Measurements from ENCODE around the gene ZNF845. TPM values are rescaled to one million over a fixed set of nuclear protein-coding genes. Genes with fewer than 3 reads are reported as not detected.
A peak's percentile ranks its signal among the peaks of the same experiment; 100 is the strongest.
"Not testable (repeated sequence)": the region's sequence is repeated elsewhere in the genome, so short reads cannot be mapped to it uniquely, and the experiment has no call there.

ZNF845 gene
- 1 to 10 TPM; 3.1 to 8.8 (median 6.4) TPM for polyA plus RNA-seq

DNA sequence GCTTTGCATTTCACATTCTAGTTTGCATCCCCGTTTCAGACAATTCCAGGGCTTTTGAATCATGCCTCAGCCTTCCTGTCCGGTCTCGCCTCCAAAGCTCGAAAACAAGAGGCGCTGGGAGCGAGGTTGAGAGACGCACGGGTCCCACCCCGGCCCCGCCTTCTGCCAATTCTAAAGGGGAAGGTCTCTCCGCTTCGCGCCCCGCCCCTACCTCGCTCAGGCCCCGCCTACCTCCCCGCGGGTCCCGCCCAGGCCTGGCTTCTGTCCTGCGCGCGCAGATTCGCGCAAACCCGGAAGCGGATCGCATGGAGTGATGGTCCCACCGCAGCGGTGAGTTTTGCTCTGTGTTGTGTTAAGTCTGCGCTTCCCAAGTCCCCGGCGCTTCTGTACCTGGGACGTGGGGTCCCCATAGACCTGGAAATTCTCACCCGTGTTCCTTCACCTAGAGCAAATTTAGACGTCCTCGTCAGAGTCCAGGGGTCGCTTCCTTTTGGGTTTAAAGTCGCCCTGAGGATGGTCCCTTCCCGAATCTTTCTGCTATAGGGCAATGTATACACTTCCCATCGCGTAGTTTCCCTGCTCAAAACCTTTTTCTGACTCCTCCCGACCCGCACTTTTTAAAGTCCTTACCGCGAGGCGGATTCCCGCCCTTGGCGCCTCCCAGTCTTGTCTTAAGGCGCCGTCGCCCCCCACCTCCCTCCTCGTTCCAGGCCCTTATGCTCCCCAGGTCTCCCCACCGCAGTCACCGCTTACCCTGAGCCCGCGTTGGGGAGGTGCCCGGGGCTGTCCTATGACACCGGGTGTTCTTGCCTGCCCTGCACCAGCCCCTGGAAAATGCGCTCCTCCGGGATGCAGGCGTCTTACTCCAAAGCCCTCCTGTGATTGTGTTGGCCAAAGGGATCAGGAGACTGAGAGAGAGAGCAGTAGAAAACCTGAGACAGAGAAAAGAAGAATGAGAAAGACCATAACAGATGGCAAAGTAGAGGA is at the start of gene ZNF845:
Gene ZNF845 (plus strand): TSS at position 287 of the 987 bp plus-strand sequence. CDS start 7,559 bp downstream, outside the sequence.
- peaks cover 8 to 16% (median 13%) of the 10 kb centered on the region in 6 donors for H3K9me3 Mint-ChIP-seq
- DNase-seq, result peak; percentile 96 to 97 (median 97)
- peak within 1 kb of the TSS; percentile 84 to 96 (median 92) for H3K27ac Mint-ChIP-seq
- H3K27me3 Mint-ChIP-seq (ENCODE audit: low read depth in 3 of 3), result peaks cover 2 to 28% (median 20%) of the 10 kb centered on the region in 3 donors
- peaks cover 9 to 17% (median 11%) of the 10 kb centered on the region in 3 donors for H3K36me3 Mint-ChIP-seq
- peaks cover 31 to 47% of the 10 kb centered on the region in 2 donors for H3K4me1 Mint-ChIP-seq
- peak within 1 kb of the TSS; percentile 91 to 99 (median 97) for H3K4me3 Mint-ChIP-seq

- H3K4me3 Mint-ChIP-seq, result no peak overlapping the region
- no peaks in the 10 kb centered on the region for H3K4me1 Mint-ChIP-seq
- H3K27me3 Mint-ChIP-seq (ENCODE audit: low read depth in 3 of 3), result peaks cover 0 to 1% (median 0%) of the 10 kb centered on the region in 3 donors
- no peak for DNase-seq
- H3K27ac Mint-ChIP-seq, result no peak overlapping the region
- peaks cover 6 to 36% (median 17%) of the 10 kb centered on the region in 6 donors for H3K9me3 Mint-ChIP-seq
- H3K36me3 Mint-ChIP-seq, result peaks cover 3 to 6% (median 4%) of the 10 kb centered on the region in 3 donors
Measured at GRCh38 chr19:53285087-53285486, 48.5 kb upstream of the ZNF845 start.

DNA sequence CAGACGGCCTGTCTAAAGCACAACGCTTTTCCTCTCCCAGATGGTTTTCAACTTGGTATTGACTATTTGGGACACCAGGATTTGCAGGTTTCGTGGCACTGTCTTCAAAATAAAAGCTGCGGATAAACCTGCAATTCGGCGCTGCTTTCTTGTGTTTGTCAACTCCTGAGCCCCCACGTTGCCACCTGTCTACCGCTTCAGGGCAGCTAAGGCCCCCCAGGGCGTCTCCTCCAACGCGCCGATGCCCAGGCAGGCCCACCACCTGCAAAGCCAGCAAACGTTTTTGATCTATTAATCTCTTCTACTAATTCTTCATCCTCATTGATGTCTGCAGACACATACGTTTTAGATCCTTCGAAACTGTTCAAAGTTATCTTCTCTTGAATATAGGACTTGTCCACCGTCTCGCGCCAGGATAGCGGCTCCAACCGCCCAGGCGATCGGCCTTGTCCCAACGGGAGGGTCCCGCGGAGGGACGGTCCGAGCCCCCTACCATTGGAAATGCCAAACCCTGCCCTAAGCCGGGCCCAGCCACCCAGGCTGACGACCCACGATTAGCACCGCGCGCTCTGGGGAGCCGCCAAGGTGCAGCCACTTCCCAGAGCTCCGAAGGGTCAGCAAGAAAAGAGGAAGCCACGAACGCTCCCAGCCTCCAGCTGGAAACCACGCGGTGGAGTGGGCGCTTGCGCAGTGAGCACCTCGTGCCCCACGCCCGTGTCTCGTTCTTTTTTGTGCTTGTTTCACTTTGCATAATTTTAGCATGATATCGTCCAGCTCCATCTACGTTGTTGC is 42.6 kb upstream of the ZNF845 start:
- H3K4me3 Mint-ChIP-seq, result no peak overlapping the region
- H3K27ac Mint-ChIP-seq, result no peak overlapping the region
- H3K36me3 Mint-ChIP-seq, result peaks cover 0 to 5% (median 4%) of the 10 kb centered on the region in 3 donors
- peaks cover 0 to 8% (median 5%) of the 10 kb centered on the region in 3 donors for H3K27me3 Mint-ChIP-seq (ENCODE audit: low read depth in 3 of 3)
- H3K9me3 Mint-ChIP-seq, result peaks cover 32 to 71% (median 44%) of the 10 kb centered on the region in 6 donors
- no peaks in the 10 kb centered on the region for H3K4me1 Mint-ChIP-seq
- no peak for DNase-seq

DNA sequence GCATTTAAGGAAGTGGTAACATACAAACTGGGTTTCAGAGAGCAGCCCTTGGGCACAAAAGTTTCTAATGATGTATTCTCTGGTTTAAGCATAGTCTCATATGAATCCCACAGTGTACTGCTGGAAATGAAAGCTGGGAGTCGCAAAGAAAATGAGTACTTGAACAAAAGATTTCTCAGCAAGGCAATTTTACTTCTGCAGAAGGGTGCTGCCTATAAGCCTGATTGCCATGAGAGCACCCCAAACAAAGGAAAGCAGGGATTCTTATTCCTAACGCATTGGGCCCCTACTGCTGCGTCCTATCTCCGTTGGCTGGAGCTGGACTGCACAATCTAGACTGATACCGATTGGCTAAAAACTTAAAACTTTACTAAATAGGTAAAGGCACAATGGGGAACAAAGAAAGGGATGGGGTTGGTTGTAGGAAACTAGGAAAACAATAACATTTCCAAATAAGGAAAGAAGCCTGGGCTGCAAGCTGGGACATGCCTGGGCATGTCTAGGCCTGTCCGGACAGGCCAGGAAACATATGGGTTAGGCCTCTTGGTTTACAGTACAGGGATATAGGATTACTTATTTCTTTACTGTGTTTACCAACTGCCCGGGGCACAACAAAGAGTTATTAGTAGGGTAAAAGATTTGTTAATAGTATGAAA is 38.6 kb upstream of the ZNF845 start:
- H3K36me3 Mint-ChIP-seq, result peaks cover 0 to 5% (median 3%) of the 10 kb centered on the region in 3 donors
- H3K27me3 Mint-ChIP-seq (ENCODE audit: low read depth in 3 of 3), result peaks cover 0 to 9% (median 6%) of the 10 kb centered on the region in 3 donors
- H3K4me3 Mint-ChIP-seq, result no peak overlapping the region
- peaks cover 33 to 65% (median 42%) of the 10 kb centered on the region in 6 donors for H3K9me3 Mint-ChIP-seq
- H3K27ac Mint-ChIP-seq, result no peak overlapping the region
- no peaks in the 10 kb centered on the region for H3K4me1 Mint-ChIP-seq
- DNase-seq, result no peak

GRCh38 chr19:53301341-53301740 is 32.2 kb upstream of the ZNF845 start:
- H3K27me3 Mint-ChIP-seq (ENCODE audit: low read depth in 3 of 3); H3K4me1 Mint-ChIP-seq; H3K27ac Mint-ChIP-seq; H3K36me3 Mint-ChIP-seq; H3K4me3 Mint-ChIP-seq; DNase-seq: not testable (repeated sequence)
- peaks cover 2 to 14% (median 8%) of the 10 kb centered on the region in 6 donors for H3K9me3 Mint-ChIP-seq

- H3K27me3 Mint-ChIP-seq (ENCODE audit: low read depth in 3 of 3), result peaks cover 3 to 18% (median 4%) of the 10 kb centered on the region in 3 donors
- H3K9me3 Mint-ChIP-seq, result peaks cover 13 to 34% (median 26%) of the 10 kb centered on the region in 6 donors
- H3K4me3 Mint-ChIP-seq, result no peak overlapping the region
- DNase-seq, result no peak
- peaks cover 0 to 8% (median 0%) of the 10 kb centered on the region in 3 donors for H3K36me3 Mint-ChIP-seq
- H3K27ac Mint-ChIP-seq, result no peak overlapping the region
- peaks cover 0 to 2% of the 10 kb centered on the region in 2 donors for H3K4me1 Mint-ChIP-seq
Measured at GRCh38 chr19:53308339-53308811, 25.2 kb upstream of the ZNF845 start.

- Mint-ChIP-seq H3K27me3 (ENCODE audit: low read depth in 3 of 3) (peaks cover 3 to 14% (median 4%) of the 10 kb centered on the region in 3 donors), H3K9me3 (peaks cover 10 to 34% (median 26%) of the 10 kb centered on the region in 6 donors), H3K36me3 (peaks cover 0 to 8% (median 0%) of the 10 kb centered on the region in 3 donors), H3K27ac (no peak overlapping the region), H3K4me1 (peaks cover 0 to 2% of the 10 kb centered on the region in 2 donors), H3K4me3 (no peak overlapping the region)
- DNase-seq, result no peak
Measured at GRCh38 chr19:53311044-53311443, 22.5 kb upstream of the ZNF845 start.

DNA sequence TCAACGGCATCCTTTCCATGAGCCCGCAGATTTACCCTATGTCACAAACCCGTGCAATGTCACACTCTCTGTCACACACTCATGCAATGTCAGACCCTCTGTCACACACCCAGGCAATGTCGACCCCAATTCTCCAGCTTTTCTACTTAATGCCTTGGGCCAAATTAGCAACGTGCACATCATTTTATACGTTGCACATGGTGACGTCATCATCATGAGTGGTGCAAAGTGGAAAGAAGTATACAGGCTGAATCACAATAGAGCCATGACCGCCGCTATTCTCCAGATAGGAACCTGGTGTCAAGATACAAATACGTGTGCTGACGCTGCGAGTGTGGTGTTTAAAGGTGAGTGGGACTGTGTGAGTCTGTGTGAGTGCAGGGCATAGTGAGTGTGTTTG is 21.7 kb upstream of the ZNF845 start:
- Mint-ChIP-seq H3K4me1 (peaks cover 0 to 2% of the 10 kb centered on the region in 2 donors), H3K36me3 (peaks cover 0 to 4% (median 0%) of the 10 kb centered on the region in 3 donors), H3K27me3 (ENCODE audit: low read depth in 3 of 3) (peaks cover 2 to 14% (median 5%) of the 10 kb centered on the region in 3 donors), H3K4me3 (no peak overlapping the region), H3K9me3 (peaks cover 8 to 39% (median 20%) of the 10 kb centered on the region in 6 donors), H3K27ac (no peak overlapping the region)
- no peak for DNase-seq

DNA sequence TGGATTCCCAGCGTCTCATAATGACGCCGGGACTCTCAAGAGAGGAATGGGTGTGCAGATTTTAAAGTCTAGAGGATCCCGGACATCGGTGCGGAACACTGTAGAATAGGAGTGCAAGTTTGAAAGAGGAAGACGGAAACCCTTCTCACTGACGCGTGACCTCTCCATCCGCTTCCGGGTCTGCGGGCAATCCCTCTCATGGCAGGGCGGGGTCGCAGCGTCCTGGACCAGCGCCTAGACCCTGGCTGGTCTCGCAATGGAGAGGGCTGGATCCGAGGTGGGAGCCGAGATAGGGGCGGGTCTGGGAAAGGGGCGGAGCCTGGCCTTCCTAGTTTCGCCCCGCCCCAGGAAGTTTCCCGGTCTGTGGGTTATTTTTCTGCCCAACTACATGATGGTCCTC is 4.6 kb upstream of the ZNF845 start:
- peaks cover 16 to 25% of the 10 kb centered on the region in 2 donors for H3K4me1 Mint-ChIP-seq
- peaks cover 7 to 18% (median 8%) of the 10 kb centered on the region in 3 donors for H3K36me3 Mint-ChIP-seq
- peaks cover 10 to 35% (median 15%) of the 10 kb centered on the region in 3 donors for H3K27me3 Mint-ChIP-seq (ENCODE audit: low read depth in 3 of 3)
- H3K4me3 Mint-ChIP-seq, result peak overlapping the region; percentile 56 to 76 (median 64)
- DNase-seq, result peak in 1 of 3 donors; percentile 3
- no peak overlapping the region for H3K27ac Mint-ChIP-seq
- H3K9me3 Mint-ChIP-seq, result peaks cover 18 to 48% (median 27%) of the 10 kb centered on the region in 6 donors

- Mint-ChIP-seq H3K27me3 (ENCODE audit: low read depth in 3 of 3) (peaks cover 2 to 32% (median 19%) of the 10 kb centered on the region in 3 donors), H3K4me1 (peaks cover 28 to 51% of the 10 kb centered on the region in 2 donors), H3K4me3 (peak overlapping the region; percentile 91 to 99 (median 97)), H3K9me3 (peaks cover 15 to 25% (median 20%) of the 10 kb centered on the region in 6 donors), H3K36me3 (peaks cover 4 to 13% (median 8%) of the 10 kb centered on the region in 3 donors), H3K27ac (peak overlapping the region in 3 of 6 donors; percentile 12 to 92 (median 42))
- DNase-seq, result no peak
Measured at GRCh38 chr19:53332484-53332883, 1.1 kb upstream of the ZNF845 start.

- DNase-seq, result no peak
- peaks cover 7 to 17% (median 12%) of the 10 kb centered on the region in 3 donors for H3K36me3 Mint-ChIP-seq
- peaks cover 2 to 32% (median 19%) of the 10 kb centered on the region in 3 donors for H3K27me3 Mint-ChIP-seq (ENCODE audit: low read depth in 3 of 3)
- peak overlapping the region; percentile 84 to 96 (median 92) for H3K27ac Mint-ChIP-seq
- peaks cover 30 to 51% of the 10 kb centered on the region in 2 donors for H3K4me1 Mint-ChIP-seq
- peak overlapping the region; percentile 91 to 99 (median 97) for H3K4me3 Mint-ChIP-seq
- peaks cover 14 to 22% (median 16%) of the 10 kb centered on the region in 6 donors for H3K9me3 Mint-ChIP-seq
Measured at GRCh38 chr19:53333066-53333462, 485 bp upstream of the ZNF845 start.

GRCh38 chr19:53344403-53344802 is 10.9 kb downstream of the ZNF845 start:
- H3K4me3 Mint-ChIP-seq; H3K27ac Mint-ChIP-seq; H3K27me3 Mint-ChIP-seq (ENCODE audit: low read depth in 3 of 3); DNase-seq: not testable (repeated sequence)
- Mint-ChIP-seq H3K9me3 (peaks cover 19 to 60% (median 43%) of the 10 kb centered on the region in 6 donors), H3K4me1 (peaks cover 7 to 27% of the 10 kb centered on the region in 2 donors), H3K36me3 (peaks cover 75 to 90% (median 84%) of the 10 kb centered on the region in 3 donors)
